Peyer's patch (tissue), 4 donors: ENCODE data around the gene PLEKHA6. TPM values are rescaled to one million over a fixed set of nuclear protein-coding genes. Genes with fewer than 3 reads are reported as not detected.

Experiments
- DNase-seq, 3 donors: peaks; one replicate each; pipeline ENCODE4 v3.0.0-alpha.2; 2017 to 2019
- H3K27ac ChIP-seq, 4 donors: fragments of 200-600 bp; sonication (generic); one replicate each; pipeline ENCODE4 v1.5.1; 2016 to 2019
- H3K27me3 ChIP-seq, 2 donors: fragments of 200-600 bp; sonication (generic); one replicate each; pipeline ENCODE4 v1.5.1; 2019
- H3K36me3 ChIP-seq, 3 donors: fragments of 200-600 bp; sonication (generic); one replicate each; pipeline ENCODE4 v1.5.1; 2016 to 2019
- H3K4me1 ChIP-seq, 4 donors: fragments of 200-600 bp; sonication (generic); one replicate each; pipeline ENCODE4 v1.5.1; 2016 to 2019
- H3K4me3 ChIP-seq, 4 donors: fragments of 200-600 bp; sonication (generic); 1 replicate in 3 of 4; 2 replicates in 1 of 4; pipeline ENCODE4 v1.5.1; 2016 to 2019; ENCODE audit warnings: mild to moderate bottlenecking in 1 of 4
- H3K9me3 ChIP-seq, 4 donors: fragments of 200-600 bp; sonication (generic); one replicate each; pipeline ENCODE4 v1.5.1; 2016 to 2019; ENCODE audit warnings: mild to moderate bottlenecking in 1 of 4
- CTCF ChIP-seq, 6 experiments: fragments of 450-650 bp in 4 of 6; fragments of 200-600 bp in 2 of 6; sonication (generic) in 1 of 6; IDR thresholded peaks; one replicate each; pipeline ENCODE4 v1.5.1; 2017 to 2019; ENCODE audit warnings: antibody characterized with exemption in 6 of 6, mild to moderate bottlenecking in 3 of 6, moderate library complexity in 1 of 6
- POLR2A ChIP-seq, 2 donors: fragments of 450-650 bp; IDR thresholded peaks; one replicate each; pipeline ENCODE4 v1.5.1; 2017; ENCODE audit warnings: antibody characterized with exemption in 2 of 2, mild to moderate bottlenecking in 2 of 2, moderate library complexity in 2 of 2
- total RNA-seq, 4 donors: library from RNA; depleted of rRNA; stranded (reverse); fragments of >200 nt; gene quantifications; one replicate each; pipeline ENCODE4 v1.1.0, GENCODE V29; 2016

Gene PLEKHA6
- total RNA-seq, 4 donors from 2014 or later: 57.3 to 91.6 (median 70.2) TPM

GRCh38 chr1:204320382-204320804 lies 39.3 kb downstream of the PLEKHA6 start:
- Histone ChIP-seq H3K27ac (peak overlapping the region in 3 of 4 donors; percentile 34 to 82 (median 66)), H3K36me3 (no peaks in the 10 kb centered on the region), H3K4me1 (peaks cover 0 to 36% (median 1%) of the 10 kb centered on the region in 4 donors), H3K9me3 (no peaks in the 10 kb centered on the region), H3K4me3 (no peak overlapping the region), H3K27me3 (no peaks in the 10 kb centered on the region)
- no peak for DNase-seq
- TF ChIP-seq POLR2A (IDR thresholded peaks at IDR 0.05): no peak

GRCh38 chr1:204319462-204319861 lies 40.3 kb downstream of the PLEKHA6 start:
- TF ChIP-seq CTCF (IDR thresholded peaks at IDR 0.05): no peak
- TF ChIP-seq POLR2A (IDR thresholded peaks at IDR 0.05): no peak
- Histone ChIP-seq H3K27ac (peak overlapping the region in 3 of 4 donors; percentile 44 to 82 (median 66)), H3K27me3 (no peaks in the 10 kb centered on the region), H3K9me3 (no peaks in the 10 kb centered on the region), H3K4me3 (no peak overlapping the region), H3K36me3 (no peaks in the 10 kb centered on the region), H3K4me1 (peaks cover 0 to 44% (median 1%) of the 10 kb centered on the region in 4 donors)
- peak in 2 of 3 donors; percentile 45 to 66 for DNase-seq

GRCh38 chr1:204319027-204319426 lies 40.7 kb downstream of the PLEKHA6 start:
- Histone ChIP-seq H3K27ac (peak overlapping the region in 3 of 4 donors; percentile 44 to 82 (median 66)), H3K27me3 (no peaks in the 10 kb centered on the region), H3K9me3 (no peaks in the 10 kb centered on the region), H3K4me1 (peaks cover 0 to 42% (median under 1%) of the 10 kb centered on the region in 4 donors), H3K36me3 (no peaks in the 10 kb centered on the region), H3K4me3 (no peak overlapping the region)
- TF ChIP-seq POLR2A (IDR thresholded peaks at IDR 0.05): no peak
- TF ChIP-seq CTCF (IDR thresholded peaks at IDR 0.05): no peak
- no peak for DNase-seq

- H3K27ac ChIP-seq: peak overlapping the region in 3 of 4 donors; percentile 44 to 82 (median 66)
Measured at GRCh38 chr1:204318324-204318723, 41.4 kb downstream of the PLEKHA6 start.

GRCh38 chr1:204317170-204317569 lies 42.6 kb downstream of the PLEKHA6 start:
- no peak for DNase-seq
- Histone ChIP-seq H3K36me3 (no peaks in the 10 kb centered on the region), H3K27ac (peak overlapping the region in 1 of 4 donors; percentile 66), H3K27me3 (no peaks in the 10 kb centered on the region), H3K4me3 (no peak overlapping the region), H3K4me1 (peaks cover 0 to 45% (median 0%) of the 10 kb centered on the region in 4 donors), H3K9me3 (no peaks in the 10 kb centered on the region)
- no peak for TF ChIP-seq CTCF (IDR thresholded peaks at IDR 0.05)

More at GRCh38 chr1:204318324-204318723, 41.4 kb downstream of the PLEKHA6 start:
- no peaks in the 10 kb centered on the region for H3K9me3 ChIP-seq
- H3K36me3 ChIP-seq: no peaks in the 10 kb centered on the region
- peaks cover 0 to 45% (median 0%) of the 10 kb centered on the region in 4 donors for H3K4me1 ChIP-seq
- TF ChIP-seq CTCF (IDR thresholded peaks at IDR 0.05): no peak
- TF ChIP-seq POLR2A (IDR thresholded peaks at IDR 0.05): no peak
- no peaks in the 10 kb centered on the region for H3K27me3 ChIP-seq
- no peak overlapping the region for H3K4me3 ChIP-seq
- DNase-seq: no peak

- TF ChIP-seq CTCF (IDR thresholded peaks at IDR 0.05) (no peak), POLR2A (IDR thresholded peaks at IDR 0.05) (no peak)
- no peak overlapping the region for H3K27ac ChIP-seq
- H3K4me1 ChIP-seq: peaks cover 0 to 35% (median 0%) of the 10 kb centered on the region in 4 donors
Measured at GRCh38 chr1:204316164-204316563, 43.6 kb downstream of the PLEKHA6 start.

More at GRCh38 chr1:204316164-204316563, 43.6 kb downstream of the PLEKHA6 start:
- no peak for DNase-seq
- Histone ChIP-seq H3K27me3 (no peaks in the 10 kb centered on the region), H3K36me3 (no peaks in the 10 kb centered on the region), H3K4me3 (no peak overlapping the region), H3K9me3 (no peaks in the 10 kb centered on the region)
